Ascending aorta (tissue), 2 donors: ENCODE data around the gene SPTBN1. TPM values are rescaled to one million over a fixed set of nuclear protein-coding genes. Genes with fewer than 3 reads are reported as not detected.
A peak's percentile ranks its signal among the peaks of the same experiment; 100 is the strongest.

ENCODE experiments used
- DNase-seq, 2 donors: peaks; one replicate each; pipeline ENCODE4 v3.0.0-alpha.2; 2019; ENCODE audit warnings: low spot score in 2 of 2
- H3K27ac ChIP-seq, 2 donors: fragments of 200-600 bp; sonication (generic); one replicate each; pipeline ENCODE4 v1.5.1; 2016 to 2017; ENCODE audit warnings: mild to moderate bottlenecking in 1 of 2
- H3K27me3 ChIP-seq: fragments of 200-600 bp; sonication (generic); one replicate; pipeline ENCODE4 v1.5.1; 2017
- H3K36me3 ChIP-seq, 2 donors: fragments of 200-600 bp; sonication (generic); one replicate each; pipeline ENCODE4 v1.5.1; 2016
- H3K4me1 ChIP-seq, 2 donors: fragments of 200-600 bp; sonication (generic); one replicate each; pipeline ENCODE4 v1.5.1; 2016 to 2017; ENCODE audit warnings: mild to moderate bottlenecking in 1 of 2
- H3K4me3 ChIP-seq, 2 donors: fragments of 200-600 bp; sonication (generic); one replicate each; pipeline ENCODE4 v1.5.1; 2016 to 2017; ENCODE audit warnings: mild to moderate bottlenecking in 1 of 2
- H3K9me3 ChIP-seq, 2 donors: fragments of 200-600 bp; sonication (generic); one replicate each; pipeline ENCODE4 v1.5.1; 2016
- CTCF ChIP-seq, 3 experiments: fragments of 200-600 bp in 2 of 3; fragments of 450-650 bp in 1 of 3; sonication (generic) in 2 of 3; IDR thresholded peaks; one replicate each; pipeline ENCODE4 v1.5.1; 2016 to 2019; ENCODE audit warnings: antibody characterized with exemption in 3 of 3, mild to moderate bottlenecking in 1 of 3, moderate library complexity in 1 of 3
- intact Hi-C: fragments of 100-400 bp; cut with DNase I; formaldehyde crosslinking; loops from one replicate; pipeline ENCODE4 v1.15.1; 2023
- total RNA-seq: library from RNA; depleted of rRNA; stranded (reverse); fragments of >200 nt; gene quantifications from one replicate; pipeline ENCODE4 v1.1.0, GENCODE V29; 2016

SPTBN1 gene
- total RNA-seq, result 246 TPM

- Histone ChIP-seq H3K36me3 (no peaks in the 10 kb centered on the region), H3K9me3 (no peaks in the 10 kb centered on the region), H3K27me3 (no peaks in the 10 kb centered on the region), H3K4me3 (peak within 1 kb of the TSS; percentile 77 to 96), H3K4me1 (peaks cover 0 to 11% of the 10 kb centered on the region in 2 donors), H3K27ac (peak within 1 kb of the TSS; percentile 88 to 92)
- DNase-seq, result peak; percentile 38 to 92
- intact Hi-C loops, result loop anchor here (1.0 to 10.0 kb wide), 9 partner anchors 27 to 341 kb away; partner anchors contain the start of genes ACYP2 and EML6
- TF ChIP-seq CTCF (IDR thresholded peaks at IDR 0.05), result peak in 1 of 3 experiments; percentile 6
These were observed at the start of gene SPTBN1 for GRCh38 chr2:54455563-54456361. Gene SPTBN1 (plus strand): TSS chr2:54456327. CDS start chr2:54526419, 70,092 bp downstream.

GRCh38 chr2:54407693-54408092 lies 48.4 kb upstream of the SPTBN1 start:
- Histone ChIP-seq H3K9me3 (no peaks in the 10 kb centered on the region), H3K4me1 (peaks cover 0 to 7% of the 10 kb centered on the region in 2 donors), H3K27ac (no peak overlapping the region), H3K36me3 (no peaks in the 10 kb centered on the region), H3K27me3 (no peaks in the 10 kb centered on the region), H3K4me3 (no peak overlapping the region)
- intact Hi-C loops, result no loop called here
- TF ChIP-seq CTCF (IDR thresholded peaks at IDR 0.05), result no peak
- no peak for DNase-seq

- intact Hi-C loops, result no loop called here
- TF ChIP-seq CTCF (IDR thresholded peaks at IDR 0.05), result no peak
- DNase-seq, result no peak
- Histone ChIP-seq H3K4me1 (peaks cover 0 to 2% of the 10 kb centered on the region in 2 donors), H3K9me3 (no peaks in the 10 kb centered on the region), H3K27ac (no peak overlapping the region), H3K27me3 (no peaks in the 10 kb centered on the region), H3K4me3 (peak overlapping the region in 1 of 2 donors; percentile 10), H3K36me3 (no peaks in the 10 kb centered on the region)
These were observed 47.8 kb upstream of the SPTBN1 start for GRCh38 chr2:54408288-54408687.

GRCh38 chr2:54409752-54410151 lies 46.4 kb upstream of the SPTBN1 start:
- no peak overlapping the region for H3K27ac ChIP-seq
- no peak overlapping the region for H3K4me3 ChIP-seq
- H3K4me1 ChIP-seq, result peaks cover 0 to 2% of the 10 kb centered on the region in 2 donors
- intact Hi-C loops, result no loop called here
- H3K9me3 ChIP-seq, result no peaks in the 10 kb centered on the region
- no peak for DNase-seq
- H3K36me3 ChIP-seq, result no peaks in the 10 kb centered on the region
- TF ChIP-seq CTCF (IDR thresholded peaks at IDR 0.05), result no peak
- no peaks in the 10 kb centered on the region for H3K27me3 ChIP-seq

- H3K4me1 ChIP-seq, result peaks cover 0 to 2% of the 10 kb centered on the region in 2 donors
- H3K27ac ChIP-seq, result no peak overlapping the region
- no peak overlapping the region for H3K4me3 ChIP-seq
- no peak for TF ChIP-seq CTCF (IDR thresholded peaks at IDR 0.05)
- H3K36me3 ChIP-seq, result no peaks in the 10 kb centered on the region
- no peaks in the 10 kb centered on the region for H3K27me3 ChIP-seq
- no peak for DNase-seq
- intact Hi-C loops, result no loop called here
- H3K9me3 ChIP-seq, result no peaks in the 10 kb centered on the region
These were observed 44.2 kb upstream of the SPTBN1 start for GRCh38 chr2:54411801-54412354.
